Caco-2 (cell line): ENCODE results near the gene B4GALNT4. TPM values are rescaled to one million over a fixed set of nuclear protein-coding genes. Genes with fewer than 3 reads are reported as not detected.

Experiments used
- BruUV-seq: library from RNA; stranded (reverse); fragments of 400-500 nt; replicated peaks from 2 replicates; lab custom pipeline; 2021; lab: Mats Ljungman, UMichigan
- CTCF ChIA-PET: fragments of 300-600 bp; sonication (Branson Sonifier 250); formaldehyde crosslinking; loops from one replicate; lab custom pipeline; 2022; ENCODE audit warnings: antibody characterized with exemption; lab: Charles Lee
- POLR2A ChIA-PET: fragments of 300-600 bp; sonication (Branson Sonifier 250); formaldehyde crosslinking; loops from one replicate; lab custom pipeline; 2022; ENCODE audit warnings: antibody characterized with exemption; lab: Charles Lee
- DNase-seq, 2 experiments: peaks; one replicate each; pipeline versions ENCODE4 v3.0.0 to v3.0.0-alpha.2; 2020 to 2022
- H3K27me3 ChIP-seq: replicated peaks from 2 replicates; pipeline ENCODE4 v1.6.0; 2011; ENCODE audit warnings: low read length; ENCODE audit not compliant: control insufficient read depth, insufficient read depth
- H3K36me3 ChIP-seq: 2 replicates; pipeline ENCODE4 v1.5.1; 2011; ENCODE audit warnings: low read length; ENCODE audit not compliant: control insufficient read depth, insufficient read depth
- H3K4me1 ChIP-seq: fragments of 250-450 bp; sonication (Bioruptor Pico); 2 replicates; pipeline ENCODE4 v1.5.1; 2020; ENCODE audit warnings: mild to moderate bottlenecking
- H3K4me3 ChIP-seq: 2 replicates; pipeline ENCODE4 v1.5.1; 2011; ENCODE audit warnings: low read depth, mild to moderate bottlenecking, control low read depth, low read length
- H3K9me3 ChIP-seq: fragments of 250-450 bp; sonication (Bioruptor Pico); 2 replicates; pipeline ENCODE4 v1.5.1; 2020; ENCODE audit warnings: mild to moderate bottlenecking, moderate library complexity
- H3K27ac Mint-ChIP-seq: one replicate; pipeline ENCODE4 v1.8.0; 2022; ENCODE audit warnings: mixed read lengths; ENCODE audit not compliant: unreplicated experiment
- H3K27me3 Mint-ChIP-seq: one replicate; pipeline ENCODE4 v1.8.0; 2022; ENCODE audit warnings: mixed read lengths; ENCODE audit not compliant: insufficient read depth, unreplicated experiment
- H3K36me3 Mint-ChIP-seq: one replicate; pipeline ENCODE4 v1.8.0; 2022; ENCODE audit warnings: mild to moderate bottlenecking, mixed read lengths; ENCODE audit not compliant: insufficient read depth, unreplicated experiment
- H3K4me1 Mint-ChIP-seq: one replicate; pipeline ENCODE4 v1.8.0; 2022; ENCODE audit warnings: low read depth, mixed read lengths; ENCODE audit not compliant: unreplicated experiment
- H3K4me3 Mint-ChIP-seq: one replicate; pipeline ENCODE4 v1.8.0; 2022; ENCODE audit warnings: mild to moderate bottlenecking, moderate library complexity, mixed read lengths; ENCODE audit not compliant: unreplicated experiment
- H3K9me3 Mint-ChIP-seq: one replicate; pipeline ENCODE4 v1.8.0; 2022; ENCODE audit warnings: mixed read lengths; ENCODE audit not compliant: unreplicated experiment
- CTCF ChIP-seq, 2 experiments: fragments of 200-600 bp in 1 of 2; IDR thresholded peaks; 1 replicate in 1 of 2; 2 replicates in 1 of 2; pipeline versions ENCODE4 v1.5.1 to v1.8.0; 2011 to 2022; ENCODE audit warnings: antibody characterized with exemption in 1 of 2, control low read depth in 1 of 2, inconsistent platforms in 1 of 2, low read depth in 1 of 2, low read length in 1 of 2, mild to moderate bottlenecking in 1 of 2, moderate library complexity in 1 of 2; ENCODE audit not compliant: insufficient read depth in 1 of 2, severe bottlenecking in 1 of 2, unreplicated experiment in 1 of 2
- intact Hi-C: fragments of 100-400 bp; cut with micrococcal nuclease; formaldehyde crosslinking; loops from one replicate; pipeline ENCODE4 v1.10.0; 2022; ENCODE audit not compliant: unreplicated experiment
- total RNA-seq: library from RNA; stranded (reverse); gene quantifications from 2 replicates; pipeline ENCODE4 v1.2.3, GENCODE V29; 2022

B4GALNT4 gene
- total RNA-seq, 1 experiment from 2014 or later = 35.6 TPM

- Histone ChIP-seq H3K4me1 (peaks cover 19% of the 10 kb centered on the region), H3K27me3 (no peaks in the 10 kb centered on the region), H3K4me3 (no peak overlapping the region), H3K36me3 (no peaks in the 10 kb centered on the region), H3K9me3 (peaks cover 10% of the 10 kb centered on the region; the same call in 1 of the 2 replicates)
- Mint-ChIP-seq H3K36me3 (peaks cover 14% of the 10 kb centered on the region), H3K4me1 (peaks cover 23% of the 10 kb centered on the region), H3K27me3 (no peaks in the 10 kb centered on the region), H3K27ac (peak overlapping the region; percentile 82), H3K9me3 (no peaks in the 10 kb centered on the region), H3K4me3 (peak overlapping the region; percentile 34)
- ChIA-PET POLR2A (interaction anchor here (1.0 kb wide), 1 partner anchor 26 kb away, joined by 3 read pairs; no protein-coding TSS in a partner anchor), CTCF (interaction anchor here (1.0 kb wide), 1 partner anchor 17 kb away, joined by 3 read pairs; no protein-coding TSS in a partner anchor)
- BruUV-seq = TSS peak; percentile 65
- TF ChIP-seq CTCF (IDR thresholded peaks at IDR 0.05; ENCODE audit: insufficient read depth in 1 of 2, low read depth in 1 of 2, low read length in 1 of 2, severe bottlenecking in 1 of 2, unreplicated experiment in 1 of 2) = no peak
- intact Hi-C loops = no loop called here
- DNase-seq = no peak
Observed at GRCh38 chr11:329886-330253, 39.4 kb upstream of the B4GALNT4 start.

- H3K36me3 Mint-ChIP-seq = peaks cover 14% of the 10 kb centered on the region
- intact Hi-C loops = no loop called here
Observed at GRCh38 chr11:330307-330693, 39.0 kb upstream of the B4GALNT4 start.

GRCh38 chr11:330694-331357 is 38.5 kb upstream of the B4GALNT4 start:
- Mint-ChIP-seq H3K9me3 (no peaks in the 10 kb centered on the region), H3K36me3 (peaks cover 14% of the 10 kb centered on the region), H3K4me3 (no peak overlapping the region), H3K27me3 (no peaks in the 10 kb centered on the region), H3K4me1 (peaks cover 24% of the 10 kb centered on the region), H3K27ac (no peak overlapping the region)
- peaks cover 10% of the 10 kb centered on the region; the same call in 1 of the 2 replicates for H3K9me3 ChIP-seq
- intact Hi-C loops = no loop called here
- ChIA-PET CTCF (no interaction called here), POLR2A (interaction anchor here (1.0 kb wide), 1 partner anchor 25 kb away, joined by 3 read pairs; no protein-coding TSS in a partner anchor)
- no peak for DNase-seq
- H3K4me1 ChIP-seq = peaks cover 27% of the 10 kb centered on the region
- no peaks in the 10 kb centered on the region for H3K36me3 ChIP-seq
- no peak overlapping the region for H3K4me3 ChIP-seq
- H3K27me3 ChIP-seq = no peaks in the 10 kb centered on the region
- TF ChIP-seq CTCF (IDR thresholded peaks at IDR 0.05; ENCODE audit: insufficient read depth in 1 of 2, low read depth in 1 of 2, low read length in 1 of 2, severe bottlenecking in 1 of 2, unreplicated experiment in 1 of 2) = no peak
- no TSS peak for BruUV-seq

More at GRCh38 chr11:330307-330693, 39.0 kb upstream of the B4GALNT4 start:
- H3K27me3 ChIP-seq = no peaks in the 10 kb centered on the region
- Mint-ChIP-seq H3K27ac (no peak overlapping the region), H3K9me3 (no peaks in the 10 kb centered on the region), H3K4me3 (no peak overlapping the region), H3K27me3 (no peaks in the 10 kb centered on the region), H3K4me1 (peaks cover 24% of the 10 kb centered on the region)
- no TSS peak for BruUV-seq
- ChIA-PET POLR2A (interaction anchor here (1.0 kb wide), 1 partner anchor 26 kb away, joined by 3 read pairs; no protein-coding TSS in a partner anchor), CTCF (no interaction called here)
- TF ChIP-seq CTCF (IDR thresholded peaks at IDR 0.05; ENCODE audit: insufficient read depth in 1 of 2, low read depth in 1 of 2, low read length in 1 of 2, severe bottlenecking in 1 of 2, unreplicated experiment in 1 of 2) = no peak
- H3K36me3 ChIP-seq = no peaks in the 10 kb centered on the region
- peaks cover 22% of the 10 kb centered on the region for H3K4me1 ChIP-seq
- peaks cover 10% of the 10 kb centered on the region; the same call in 1 of the 2 replicates for H3K9me3 ChIP-seq
- no peak overlapping the region for H3K4me3 ChIP-seq
- DNase-seq = no peak
